Epithelial cell of proximal tubule (primary cell): ENCODE results near the gene CLTA. TPM values are rescaled to one million over a fixed set of nuclear protein-coding genes. Genes with fewer than 3 reads are reported as not detected.

Experiments
- DNase-seq: peaks from one replicate; pipeline ENCODE4 v3.0.0-alpha.2; 2011; ENCODE audit warnings: low read depth
- H3K4me3 ChIP-seq: 2 replicates; pipeline ENCODE4 v1.5.1; 2011; ENCODE audit warnings: low read depth, mild to moderate bottlenecking, low read length
- total RNA-seq: library from RNA; depleted of rRNA; stranded (reverse); fragments of >200 nt; gene quantifications from 2 replicates; pipeline ENCODE4 v1.2.3, GENCODE V29; 2015
- TF ChIP-seq, protein P1 (sequence below): conservative IDR thresholded peaks from 2 replicates; pipeline ENCODE4 v1.5.1; 2012; ENCODE audit warnings: low read depth, mild to moderate bottlenecking, low read length

Gene CLTA
- total RNA-seq, 1 donor from 2014 or later, result 461 TPM

DNA sequence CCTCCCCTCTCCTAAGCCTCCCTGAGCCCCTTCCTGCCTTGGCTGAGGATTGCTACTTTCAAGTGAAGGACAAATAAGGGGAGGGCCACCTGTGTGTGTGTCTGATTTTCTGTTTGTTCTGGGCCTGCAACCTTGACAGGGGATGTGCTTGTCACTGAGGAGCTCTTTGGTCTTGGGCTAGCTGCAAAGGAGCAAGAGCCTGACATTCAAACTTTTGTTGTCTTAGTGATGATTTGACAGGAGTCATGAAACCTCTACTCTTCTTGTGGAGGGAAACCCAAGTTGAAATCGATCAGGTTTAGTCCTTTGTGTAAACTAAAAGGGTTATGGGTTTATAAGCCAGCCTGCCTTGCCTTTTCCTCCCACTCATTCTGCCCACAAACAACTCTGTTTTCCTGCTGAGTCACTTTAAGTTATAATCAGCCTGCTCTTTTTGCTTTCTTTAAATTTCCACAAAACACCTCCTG, 16.9 kb downstream of the CLTA start:
- no peak for DNase-seq
- H3K4me3 ChIP-seq, result no peak overlapping the region
- TF ChIP-seq, protein P1, sequence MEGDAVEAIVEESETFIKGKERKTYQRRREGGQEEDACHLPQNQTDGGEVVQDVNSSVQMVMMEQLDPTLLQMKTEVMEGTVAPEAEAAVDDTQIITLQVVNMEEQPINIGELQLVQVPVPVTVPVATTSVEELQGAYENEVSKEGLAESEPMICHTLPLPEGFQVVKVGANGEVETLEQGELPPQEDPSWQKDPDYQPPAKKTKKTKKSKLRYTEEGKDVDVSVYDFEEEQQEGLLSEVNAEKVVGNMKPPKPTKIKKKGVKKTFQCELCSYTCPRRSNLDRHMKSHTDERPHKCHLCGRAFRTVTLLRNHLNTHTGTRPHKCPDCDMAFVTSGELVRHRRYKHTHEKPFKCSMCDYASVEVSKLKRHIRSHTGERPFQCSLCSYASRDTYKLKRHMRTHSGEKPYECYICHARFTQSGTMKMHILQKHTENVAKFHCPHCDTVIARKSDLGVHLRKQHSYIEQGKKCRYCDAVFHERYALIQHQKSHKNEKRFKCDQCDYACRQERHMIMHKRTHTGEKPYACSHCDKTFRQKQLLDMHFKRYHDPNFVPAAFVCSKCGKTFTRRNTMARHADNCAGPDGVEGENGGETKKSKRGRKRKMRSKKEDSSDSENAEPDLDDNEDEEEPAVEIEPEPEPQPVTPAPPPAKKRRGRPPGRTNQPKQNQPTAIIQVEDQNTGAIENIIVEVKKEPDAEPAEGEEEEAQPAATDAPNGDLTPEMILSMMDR, result no peak

DNA sequence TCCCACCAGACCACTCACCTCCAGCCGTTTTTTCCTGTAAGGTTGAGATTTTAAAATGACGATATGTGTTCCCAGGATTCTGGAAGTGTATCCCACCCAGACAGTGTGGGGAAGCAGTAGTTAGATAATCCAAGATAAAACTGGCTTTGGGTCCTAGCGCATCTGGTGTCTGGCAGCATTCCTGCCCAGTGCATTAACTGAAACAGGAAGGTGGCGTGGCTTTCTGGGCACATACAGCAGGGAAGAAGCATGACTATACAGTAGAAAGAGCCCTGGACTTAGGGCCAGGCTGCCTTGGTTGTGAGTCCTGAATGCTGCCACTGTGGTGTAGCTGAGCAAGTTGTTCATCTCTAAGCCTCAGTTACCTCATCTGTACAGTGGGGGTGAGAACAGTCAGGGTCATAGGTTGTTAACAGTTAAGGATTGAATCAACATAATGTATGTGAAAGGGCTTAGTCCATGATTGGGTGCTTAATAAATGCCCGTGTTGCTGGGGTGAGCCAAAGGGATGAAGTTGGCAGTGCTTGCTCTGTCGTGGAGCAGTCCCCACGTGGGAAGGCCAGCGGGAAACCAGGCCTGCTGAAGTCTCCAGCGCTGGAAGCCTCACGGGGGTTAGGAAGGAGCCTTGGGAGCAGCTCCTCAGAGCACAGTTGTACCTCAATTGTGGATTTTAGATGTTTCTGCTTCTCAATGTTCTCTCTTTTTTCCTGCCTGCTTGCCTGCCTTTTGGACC, 18.0 kb downstream of the CLTA start:
- H3K4me3 ChIP-seq, result no peak overlapping the region
- TF ChIP-seq, protein P1, result no peak
- DNase-seq, result no peak

DNA sequence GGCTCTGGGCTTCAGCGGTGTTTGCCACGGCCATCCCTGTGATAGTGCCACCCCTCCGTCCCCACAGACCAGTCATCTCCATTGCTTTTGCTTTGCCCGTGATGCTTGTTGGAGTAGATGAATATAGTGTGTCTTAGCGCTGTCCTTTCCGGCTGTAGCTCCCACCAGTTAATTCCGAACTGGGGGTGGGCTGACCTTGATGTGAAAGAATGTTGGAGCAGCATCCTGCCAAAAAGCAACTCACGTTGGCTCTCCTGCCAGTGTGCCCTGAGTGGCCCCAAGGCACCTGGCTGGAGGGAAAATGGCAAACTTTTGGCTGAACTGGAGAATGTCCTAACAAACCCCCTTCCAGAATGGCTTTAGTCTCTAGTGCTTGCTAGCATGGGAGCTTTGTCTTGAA, 20.0 kb downstream of the CLTA start:
- H3K4me3 ChIP-seq, result no peak overlapping the region
- TF ChIP-seq, protein P1, result no peak
- no peak for DNase-seq

DNA sequence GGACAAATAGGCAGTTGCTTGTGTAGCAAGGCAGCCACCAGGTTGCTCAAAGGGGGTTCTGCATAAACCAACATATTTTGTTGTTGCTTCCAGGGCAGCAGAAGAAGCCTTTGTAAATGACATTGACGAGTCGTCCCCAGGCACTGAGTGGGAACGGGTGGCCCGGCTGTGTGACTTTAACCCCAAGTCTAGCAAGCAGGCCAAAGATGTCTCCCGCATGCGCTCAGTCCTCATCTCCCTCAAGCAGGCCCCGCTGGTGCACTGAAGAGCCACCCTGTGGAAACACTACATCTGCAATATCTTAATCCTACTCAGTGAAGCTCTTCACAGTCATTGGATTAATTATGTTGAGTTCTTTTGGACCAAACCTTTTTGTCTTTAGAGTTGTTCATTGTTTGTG, 20.8 kb downstream of the CLTA start:
- TF ChIP-seq, protein P1, result no peak
- DNase-seq, result no peak
- no peak overlapping the region for H3K4me3 ChIP-seq

DNA sequence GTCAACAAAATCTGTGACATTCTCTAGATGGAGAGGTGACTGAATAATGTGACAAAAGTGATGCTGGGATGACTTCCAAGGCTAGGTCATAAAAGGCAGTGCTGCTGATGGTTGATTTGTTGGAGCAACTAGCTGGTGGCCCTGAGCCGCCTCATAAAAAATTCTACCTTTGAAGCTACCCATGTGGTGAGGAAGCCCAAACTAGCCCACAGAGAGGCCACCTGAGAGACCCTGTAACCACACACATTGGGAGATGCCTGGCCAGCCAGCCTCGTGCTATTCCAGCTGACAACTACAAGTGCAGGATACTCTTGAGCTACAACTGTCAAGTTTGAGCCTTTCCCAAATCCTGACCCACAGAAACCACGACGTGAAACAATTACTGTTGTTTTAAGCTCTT, 22.7 kb downstream of the CLTA start:
- DNase-seq, result no peak
- TF ChIP-seq, protein P1, result no peak
- no peak overlapping the region for H3K4me3 ChIP-seq

DNA sequence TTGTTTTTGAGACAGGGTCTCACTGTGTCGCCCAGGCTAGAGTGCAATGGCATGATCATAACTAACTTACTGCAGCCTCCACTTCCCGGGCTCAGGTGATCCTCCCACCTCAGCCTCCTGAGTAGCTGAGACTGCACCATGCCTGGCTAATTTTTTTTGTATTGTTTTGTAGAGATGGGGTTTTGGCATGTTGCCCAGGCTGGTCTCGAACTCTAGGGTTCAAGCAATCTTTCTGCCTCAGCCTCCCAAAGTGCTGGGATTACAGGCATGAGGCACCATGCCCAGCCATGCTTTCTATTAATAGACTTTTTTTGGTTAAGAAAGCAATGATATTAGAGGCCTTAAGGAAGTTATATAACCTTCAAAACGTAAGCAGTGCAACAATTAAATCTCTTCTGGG, 23.3 kb downstream of the CLTA start:
- H3K4me3 ChIP-seq, result no peak overlapping the region
- no peak for DNase-seq
- TF ChIP-seq, protein P1, result no peak

DNA sequence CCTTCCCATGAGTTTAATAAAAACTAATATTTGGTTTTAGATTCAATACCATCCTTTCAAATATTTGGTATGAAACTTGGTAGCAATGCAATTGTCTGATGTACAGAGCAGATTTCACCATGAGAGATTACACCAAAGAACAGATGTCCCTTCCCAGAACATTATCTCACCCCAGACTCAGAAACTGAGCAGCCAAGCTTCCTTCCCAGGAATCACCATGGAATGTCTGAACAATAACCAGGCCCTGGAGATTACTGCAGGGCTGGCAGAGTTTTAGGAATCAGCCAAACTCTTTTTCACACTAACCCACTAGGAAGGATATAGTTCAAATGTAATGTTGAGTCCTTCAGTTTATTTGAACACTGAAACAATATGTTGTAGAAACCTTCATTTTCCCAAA, 23.9 kb downstream of the CLTA start:
- no peak for DNase-seq

More for the DNA sequence above, 23.9 kb downstream of the CLTA start:
- TF ChIP-seq, protein P1, result no peak
- no peak overlapping the region for H3K4me3 ChIP-seq
